Neural cell (in vitro differentiated cells): ENCODE results near the gene LY6G6C.

Source experiments
- EP300 ChIP-seq: fragments of 450-650 bp; conservative IDR thresholded peaks from 2 replicates; pipeline ENCODE4 v1.6.1; 2014; ENCODE audit warnings: antibody characterized with exemption, mild to moderate bottlenecking, moderate library complexity; ENCODE audit not compliant: poor library complexity, severe bottlenecking
- EZH2 ChIP-seq: fragments of 200-600, 300-800 bp; shearing (Covaris generic), sonication (generic); IDR thresholded peaks from 2 replicates; pipeline ENCODE4 v1.6.1; 2014; ENCODE audit warnings: antibody characterized with exemption, low read length, borderline replicate concordance, mild to moderate bottlenecking; ENCODE audit not compliant: insufficient read depth, poor library complexity, severe bottlenecking
- MXI1 ChIP-seq: fragments of 450-650 bp; conservative IDR thresholded peaks from 2 replicates; pipeline ENCODE4 v1.6.1; 2014; ENCODE audit warnings: antibody characterized with exemption, mild to moderate bottlenecking; ENCODE audit not compliant: poor library complexity, severe bottlenecking
- POLR2AphosphoS5 ChIP-seq: IDR thresholded peaks from 2 replicates; pipeline ENCODE4 v1.6.1; 2012
- RAD21 ChIP-seq: fragments of 450-650 bp; conservative IDR thresholded peaks from 2 replicates; pipeline ENCODE4 v1.6.1; 2014; ENCODE audit warnings: antibody characterized with exemption, mild to moderate bottlenecking, moderate library complexity
- SMC3 ChIP-seq: fragments of 450-650 bp; conservative IDR thresholded peaks from 2 replicates; pipeline ENCODE4 v1.6.1; 2014; ENCODE audit warnings: antibody characterized with exemption, mild to moderate bottlenecking, moderate library complexity; ENCODE audit not compliant: poor library complexity
- TAF1 ChIP-seq: IDR thresholded peaks from 2 replicates; pipeline ENCODE4 v1.6.1; 2012; ENCODE audit warnings: low read depth
- TF ChIP-seq, protein P1 (sequence below): fragments of 450-650 bp; IDR thresholded peaks from 2 replicates; pipeline ENCODE4 v1.5.1; 2014; ENCODE audit warnings: antibody characterized with exemption, mild to moderate bottlenecking, moderate library complexity; ENCODE audit not compliant: poor library complexity, severe bottlenecking

- TF ChIP-seq EZH2 (no peak), TAF1 (no peak), SMC3 (no peak), RAD21 (no peak), POLR2AphosphoS5 (no peak), MXI1 (no peak), EP300 (no peak)
- TF ChIP-seq, protein P1, sequence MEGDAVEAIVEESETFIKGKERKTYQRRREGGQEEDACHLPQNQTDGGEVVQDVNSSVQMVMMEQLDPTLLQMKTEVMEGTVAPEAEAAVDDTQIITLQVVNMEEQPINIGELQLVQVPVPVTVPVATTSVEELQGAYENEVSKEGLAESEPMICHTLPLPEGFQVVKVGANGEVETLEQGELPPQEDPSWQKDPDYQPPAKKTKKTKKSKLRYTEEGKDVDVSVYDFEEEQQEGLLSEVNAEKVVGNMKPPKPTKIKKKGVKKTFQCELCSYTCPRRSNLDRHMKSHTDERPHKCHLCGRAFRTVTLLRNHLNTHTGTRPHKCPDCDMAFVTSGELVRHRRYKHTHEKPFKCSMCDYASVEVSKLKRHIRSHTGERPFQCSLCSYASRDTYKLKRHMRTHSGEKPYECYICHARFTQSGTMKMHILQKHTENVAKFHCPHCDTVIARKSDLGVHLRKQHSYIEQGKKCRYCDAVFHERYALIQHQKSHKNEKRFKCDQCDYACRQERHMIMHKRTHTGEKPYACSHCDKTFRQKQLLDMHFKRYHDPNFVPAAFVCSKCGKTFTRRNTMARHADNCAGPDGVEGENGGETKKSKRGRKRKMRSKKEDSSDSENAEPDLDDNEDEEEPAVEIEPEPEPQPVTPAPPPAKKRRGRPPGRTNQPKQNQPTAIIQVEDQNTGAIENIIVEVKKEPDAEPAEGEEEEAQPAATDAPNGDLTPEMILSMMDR, result no peak
Measured at GRCh38 chr6:31734247-31734820, 12.8 kb upstream of the LY6G6C start.
